Tibial artery (tissue), 4 donors: ENCODE data around the gene PKP3.

Experiments used
- DNase-seq, 2 donors: peaks; one replicate each; pipeline ENCODE4 v3.0.0-alpha.2; 2019
- H3K27ac ChIP-seq, 2 donors: fragments of 200-600 bp; sonication (generic) in 1 of 2; 1 replicate in 1 of 2; 2 replicates in 1 of 2; pipeline ENCODE4 v1.5.1; 2018 to 2019; ENCODE audit warnings: mild to moderate bottlenecking in 1 of 2
- H3K27me3 ChIP-seq, 2 donors: fragments of 200-600 bp; sonication (generic) in 1 of 2; one replicate each; pipeline versions ENCODE4 v1.5.1 to v1.6.0; 2016 to 2019
- H3K36me3 ChIP-seq, 3 donors: fragments of 200-600 bp; sonication (generic) in 2 of 3; one replicate each; pipeline ENCODE4 v1.5.1; 2016 to 2019; ENCODE audit warnings: mild to moderate bottlenecking in 2 of 3
- H3K4me1 ChIP-seq, 4 donors: fragments of 200-600 bp; sonication (generic) in 2 of 4; 1 replicate in 3 of 4; 2 replicates in 1 of 4; pipeline ENCODE4 v1.5.1; 2016 to 2019
- H3K4me3 ChIP-seq, 2 donors: fragments of 200-600 bp; sonication (generic) in 1 of 2; 1 replicate in 1 of 2; 2 replicates in 1 of 2; pipeline ENCODE4 v1.5.1; 2018 to 2019; ENCODE audit warnings: mild to moderate bottlenecking in 2 of 2
- H3K9me3 ChIP-seq, 3 donors: fragments of 200-600 bp; sonication (generic) in 1 of 3; one replicate each; pipeline ENCODE4 v1.5.1; 2016 to 2019
- intact Hi-C: fragments of 100-400 bp; cut with DNase I; formaldehyde crosslinking; loops from one replicate; pipeline ENCODE4 v1.15.0; 2023; ENCODE audit warnings: low total_unique reads
- TF ChIP-seq, protein P1 (sequence below), 2 experiments: fragments of 200-600 bp in 1 of 2; fragments of 450-650 bp in 1 of 2; IDR thresholded peaks; one replicate each; pipeline ENCODE4 v1.5.1; 2017 to 2019; ENCODE audit warnings: antibody characterized with exemption in 2 of 2, mild to moderate bottlenecking in 1 of 2, moderate library complexity in 1 of 2

Gene PKP3

DNA sequence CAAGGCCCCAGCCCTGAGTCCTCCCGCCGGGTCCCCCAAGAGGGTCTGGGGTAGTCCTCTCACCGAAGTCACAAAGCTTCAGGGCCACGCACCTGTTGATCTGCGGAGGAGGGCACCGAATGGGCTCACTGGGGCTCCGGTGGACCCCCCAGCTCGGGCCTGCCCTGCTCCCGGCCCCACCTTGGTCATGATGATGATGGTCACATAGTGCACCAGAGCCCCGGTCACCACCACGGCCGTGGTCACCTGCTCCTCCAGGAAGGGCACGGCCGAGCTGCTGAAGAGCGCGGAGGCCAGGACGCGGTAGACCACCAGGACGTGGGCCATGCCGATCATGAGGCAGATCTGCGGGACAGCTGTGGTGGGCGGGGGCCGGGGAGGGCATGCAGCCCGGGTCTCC is 34.3 kb downstream of the PKP3 start:
- TF ChIP-seq, protein P1, sequence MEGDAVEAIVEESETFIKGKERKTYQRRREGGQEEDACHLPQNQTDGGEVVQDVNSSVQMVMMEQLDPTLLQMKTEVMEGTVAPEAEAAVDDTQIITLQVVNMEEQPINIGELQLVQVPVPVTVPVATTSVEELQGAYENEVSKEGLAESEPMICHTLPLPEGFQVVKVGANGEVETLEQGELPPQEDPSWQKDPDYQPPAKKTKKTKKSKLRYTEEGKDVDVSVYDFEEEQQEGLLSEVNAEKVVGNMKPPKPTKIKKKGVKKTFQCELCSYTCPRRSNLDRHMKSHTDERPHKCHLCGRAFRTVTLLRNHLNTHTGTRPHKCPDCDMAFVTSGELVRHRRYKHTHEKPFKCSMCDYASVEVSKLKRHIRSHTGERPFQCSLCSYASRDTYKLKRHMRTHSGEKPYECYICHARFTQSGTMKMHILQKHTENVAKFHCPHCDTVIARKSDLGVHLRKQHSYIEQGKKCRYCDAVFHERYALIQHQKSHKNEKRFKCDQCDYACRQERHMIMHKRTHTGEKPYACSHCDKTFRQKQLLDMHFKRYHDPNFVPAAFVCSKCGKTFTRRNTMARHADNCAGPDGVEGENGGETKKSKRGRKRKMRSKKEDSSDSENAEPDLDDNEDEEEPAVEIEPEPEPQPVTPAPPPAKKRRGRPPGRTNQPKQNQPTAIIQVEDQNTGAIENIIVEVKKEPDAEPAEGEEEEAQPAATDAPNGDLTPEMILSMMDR (IDR thresholded peaks at IDR 0.05): no peak
- no peak overlapping the region for H3K4me3 ChIP-seq
- intact Hi-C loops: no loop called here
- H3K27me3 ChIP-seq: peaks cover 0 to 27% of the 10 kb centered on the region in 2 donors
- no peak for DNase-seq
- no peaks in the 10 kb centered on the region for H3K9me3 ChIP-seq
- no peaks in the 10 kb centered on the region for H3K4me1 ChIP-seq
- no peaks in the 10 kb centered on the region for H3K36me3 ChIP-seq
- no peak overlapping the region for H3K27ac ChIP-seq

GRCh38 chr11:429391-429790 is 35.4 kb downstream of the PKP3 start:
- TF ChIP-seq, protein P1 (IDR thresholded peaks at IDR 0.05): no peak
- Histone ChIP-seq H3K27me3 (peaks cover 0 to 30% of the 10 kb centered on the region in 2 donors), H3K4me3 (no peak overlapping the region), H3K9me3 (no peaks in the 10 kb centered on the region), H3K4me1 (no peaks in the 10 kb centered on the region), H3K27ac (no peak overlapping the region), H3K36me3 (no peaks in the 10 kb centered on the region)
- DNase-seq: no peak
- intact Hi-C loops: no loop called here

DNA sequence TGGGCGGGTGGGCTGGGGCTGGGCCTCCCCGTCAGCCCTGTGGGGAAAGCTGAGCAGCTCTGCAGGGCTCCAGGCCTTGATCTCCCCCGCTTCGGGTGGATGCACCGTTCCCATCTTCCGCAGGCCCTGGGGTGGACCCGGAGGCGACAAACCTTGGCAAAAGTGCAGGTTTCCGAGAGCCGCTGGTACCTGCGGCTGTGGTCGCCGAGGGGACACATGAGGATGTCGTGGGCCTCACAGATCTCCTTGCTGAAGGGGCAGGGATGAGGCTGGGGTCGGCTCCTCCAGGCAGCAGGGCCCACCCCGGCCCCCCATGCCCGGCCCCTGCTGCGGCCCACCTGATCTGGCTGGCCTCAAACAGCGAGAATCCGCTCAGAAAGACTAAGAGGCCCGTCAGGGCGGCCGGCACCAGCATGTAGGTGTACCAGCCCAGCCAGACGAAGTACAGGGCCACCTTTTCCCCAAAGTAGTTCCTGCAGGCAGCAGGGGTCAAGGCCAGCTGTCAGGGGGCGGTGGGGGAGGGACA is 36.0 kb downstream of the PKP3 start:
- Histone ChIP-seq H3K9me3 (no peaks in the 10 kb centered on the region), H3K4me1 (no peaks in the 10 kb centered on the region), H3K27ac (no peak overlapping the region), H3K27me3 (peaks cover 0 to 30% of the 10 kb centered on the region in 2 donors), H3K36me3 (no peaks in the 10 kb centered on the region), H3K4me3 (no peak overlapping the region)
- DNase-seq: no peak
- intact Hi-C loops: no loop called here
- TF ChIP-seq, protein P1 (IDR thresholded peaks at IDR 0.05): no peak

DNA sequence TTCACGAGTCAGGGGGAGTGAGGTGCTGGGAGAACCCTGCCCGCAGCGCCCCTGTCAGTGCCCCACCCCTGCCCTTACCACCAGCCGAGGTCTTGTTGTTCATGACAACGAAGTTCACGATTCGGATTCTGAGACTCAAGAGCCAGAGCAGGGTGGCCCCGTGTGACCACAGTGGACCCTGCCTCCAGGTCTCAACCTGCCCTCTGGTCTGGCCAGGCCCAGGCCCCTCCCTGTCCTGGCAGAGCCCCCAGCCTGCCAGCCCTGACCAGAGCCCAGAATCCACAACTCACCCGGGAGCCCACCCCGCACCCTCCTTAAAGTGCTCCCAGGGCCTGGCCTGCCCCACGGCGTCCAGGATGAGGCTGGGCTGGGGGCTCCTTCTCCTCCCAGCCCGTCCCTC is 37.9 kb downstream of the PKP3 start:
- TF ChIP-seq, protein P1 (IDR thresholded peaks at IDR 0.05): no peak
- intact Hi-C loops: no loop called here
- no peaks in the 10 kb centered on the region for H3K36me3 ChIP-seq
- no peak overlapping the region for H3K4me3 ChIP-seq
- H3K9me3 ChIP-seq: no peaks in the 10 kb centered on the region
- no peak overlapping the region for H3K27ac ChIP-seq
- no peaks in the 10 kb centered on the region for H3K4me1 ChIP-seq
- H3K27me3 ChIP-seq: peaks cover 0 to 30% of the 10 kb centered on the region in 2 donors
- no peak for DNase-seq

DNA sequence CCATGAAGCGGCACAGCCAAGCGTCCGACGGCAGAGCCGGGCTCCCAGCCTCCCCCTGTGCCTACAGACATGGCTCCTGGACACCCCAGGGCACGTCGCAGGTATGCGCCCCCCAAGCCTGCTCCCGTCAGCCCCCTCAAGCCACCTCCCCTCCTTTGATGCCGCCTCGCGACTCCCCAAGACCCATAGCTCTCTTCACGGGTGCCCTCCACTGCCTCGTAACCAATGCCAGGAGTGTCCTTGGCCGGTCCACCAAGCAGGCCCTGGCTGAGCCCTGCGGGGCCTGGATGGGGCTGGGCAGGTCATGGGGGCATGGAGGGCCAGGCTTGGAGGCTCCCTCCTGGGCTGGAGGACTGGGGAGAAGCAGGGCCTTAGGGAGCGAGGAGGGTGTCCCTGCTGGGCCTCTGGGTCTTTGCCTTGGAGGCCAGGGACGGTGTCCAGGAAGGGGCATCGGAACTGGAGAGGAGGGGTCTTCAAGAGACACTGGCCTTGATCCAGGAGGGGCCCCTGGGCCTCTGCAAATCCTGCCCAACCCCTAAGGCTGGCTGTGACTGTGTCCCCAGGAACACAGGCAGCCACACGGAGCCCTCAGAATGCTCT is 38.6 kb downstream of the PKP3 start:
- DNase-seq: no peak
- Histone ChIP-seq H3K4me1 (no peaks in the 10 kb centered on the region), H3K36me3 (no peaks in the 10 kb centered on the region), H3K27ac (no peak overlapping the region), H3K9me3 (no peaks in the 10 kb centered on the region), H3K27me3 (peaks cover 0 to 36% of the 10 kb centered on the region in 2 donors), H3K4me3 (no peak overlapping the region)
- intact Hi-C loops: no loop called here
- TF ChIP-seq, protein P1 (IDR thresholded peaks at IDR 0.05): no peak
